Natural killer cell treated with Interleukin-12 subunit alpha and Interleukin-12 subunit beta and Interleukin-15 and Interleukin-18, amount 100 ng/mL, for 72 hours (primary cell): ENCODE data around the gene PDIA5. TPM values are rescaled to one million over a fixed set of nuclear protein-coding genes. Genes with fewer than 3 reads are reported as not detected.

Source experiments
- ATAC-seq, 2 donors: fragments of 150-1000 bp; cut with Tn5 transposase in 1 of 2; sonication (Bioruptor Pico), chemical (Tn5 transposase) in 1 of 2; 2 replicates each; pipeline ENCODE4 v1.10.0; 2021
- DNase-seq: peaks from one replicate; pipeline ENCODE4 v3.0.0; 2022; ENCODE audit warnings: low spot score
- H3K27ac Mint-ChIP-seq, 2 donors: 1 replicate in 1 of 2; 2 replicates in 1 of 2; pipeline ENCODE4 v1.8.0; 2022; ENCODE audit warnings: mixed read lengths in 2 of 2, mild to moderate bottlenecking in 1 of 2, moderate library complexity in 1 of 2
- H3K27me3 Mint-ChIP-seq, 2 donors: 1 replicate in 1 of 2; 2 replicates in 1 of 2; pipeline ENCODE4 v1.8.0; 2022; ENCODE audit warnings: mixed read lengths in 2 of 2
- H3K36me3 Mint-ChIP-seq: one replicate; pipeline ENCODE4 v1.8.0; 2022; ENCODE audit warnings: mixed read lengths
- H3K4me1 Mint-ChIP-seq, 2 donors: 1 replicate in 1 of 2; 2 replicates in 1 of 2; pipeline ENCODE4 v1.8.0; 2022; ENCODE audit warnings: low read depth in 2 of 2, mixed read lengths in 2 of 2, mild to moderate bottlenecking in 1 of 2
- H3K4me3 Mint-ChIP-seq: one replicate; pipeline ENCODE4 v1.8.0; 2022; ENCODE audit warnings: mixed read lengths
- H3K9me3 Mint-ChIP-seq: 2 replicates; pipeline ENCODE4 v1.8.0; 2022; ENCODE audit warnings: mixed read lengths
- total RNA-seq, 2 donors: library from RNA; stranded (reverse); gene quantifications; one replicate each; pipeline ENCODE4 v1.2.3, GENCODE V29; 2022

The PDIA5 gene
- total RNA-seq, 2 donors from 2014 or later = 10.3 to 33.3 TPM

GRCh38 chr3:123068601-123069381 is 2.0 kb downstream of the PDIA5 start:
- no peak for ATAC-seq
- Mint-ChIP-seq H3K4me1 (peaks cover 20 to 31% of the 10 kb centered on the region in 2 donors), H3K36me3 (no peaks in the 10 kb centered on the region), H3K4me3 (peak overlapping the region; percentile 85), H3K27ac (no peak overlapping the region), H3K9me3 (no peaks in the 10 kb centered on the region), H3K27me3 (peaks cover 20 to 23% of the 10 kb centered on the region in 2 donors)
- DNase-seq = no peak

- Mint-ChIP-seq H3K4me1 (peaks cover 10 to 25% of the 10 kb centered on the region in 2 donors), H3K9me3 (no peaks in the 10 kb centered on the region), H3K27ac (no peak overlapping the region), H3K36me3 (no peaks in the 10 kb centered on the region), H3K27me3 (peaks cover 11 to 22% of the 10 kb centered on the region in 2 donors), H3K4me3 (no peak overlapping the region)
- DNase-seq (no peak), ATAC-seq (no peak)
Measured at GRCh38 chr3:123070510-123070909, 3.7 kb downstream of the PDIA5 start.

GRCh38 chr3:123071146-123071545 is 4.3 kb downstream of the PDIA5 start:
- Mint-ChIP-seq H3K4me3 (no peak overlapping the region), H3K36me3 (no peaks in the 10 kb centered on the region), H3K4me1 (peaks cover 10 to 25% of the 10 kb centered on the region in 2 donors), H3K27ac (no peak overlapping the region), H3K9me3 (no peaks in the 10 kb centered on the region), H3K27me3 (peaks cover 11 to 21% of the 10 kb centered on the region in 2 donors)
- DNase-seq (no peak), ATAC-seq (no peak)

- Mint-ChIP-seq H3K4me3 (no peak overlapping the region), H3K36me3 (no peaks in the 10 kb centered on the region), H3K27me3 (peaks cover 11 to 19% of the 10 kb centered on the region in 2 donors), H3K9me3 (no peaks in the 10 kb centered on the region), H3K27ac (no peak overlapping the region), H3K4me1 (peaks cover 10 to 22% of the 10 kb centered on the region in 2 donors)
- no peak for DNase-seq
- ATAC-seq = no peak
Measured at GRCh38 chr3:123071581-123071980, 4.8 kb downstream of the PDIA5 start.

GRCh38 chr3:123072152-123072551 is 5.3 kb downstream of the PDIA5 start:
- Mint-ChIP-seq H3K4me1 (peaks cover 8 to 19% of the 10 kb centered on the region in 2 donors), H3K4me3 (no peak overlapping the region)

GRCh38 chr3:123072564-123072963 is 5.7 kb downstream of the PDIA5 start:
- no peak for DNase-seq
- H3K27me3 Mint-ChIP-seq = peaks cover 11 to 19% of the 10 kb centered on the region in 2 donors
- no peak for ATAC-seq
- H3K36me3 Mint-ChIP-seq = no peaks in the 10 kb centered on the region
- no peak overlapping the region for H3K4me3 Mint-ChIP-seq
- no peak overlapping the region for H3K27ac Mint-ChIP-seq
- no peaks in the 10 kb centered on the region for H3K9me3 Mint-ChIP-seq
- peaks cover 8 to 18% of the 10 kb centered on the region in 2 donors for H3K4me1 Mint-ChIP-seq

More at GRCh38 chr3:123072152-123072551, 5.3 kb downstream of the PDIA5 start:
- Mint-ChIP-seq H3K9me3 (no peaks in the 10 kb centered on the region), H3K27me3 (peaks cover 11 to 19% of the 10 kb centered on the region in 2 donors), H3K36me3 (no peaks in the 10 kb centered on the region), H3K27ac (no peak overlapping the region)
- DNase-seq (no peak), ATAC-seq (no peak)

DNA sequence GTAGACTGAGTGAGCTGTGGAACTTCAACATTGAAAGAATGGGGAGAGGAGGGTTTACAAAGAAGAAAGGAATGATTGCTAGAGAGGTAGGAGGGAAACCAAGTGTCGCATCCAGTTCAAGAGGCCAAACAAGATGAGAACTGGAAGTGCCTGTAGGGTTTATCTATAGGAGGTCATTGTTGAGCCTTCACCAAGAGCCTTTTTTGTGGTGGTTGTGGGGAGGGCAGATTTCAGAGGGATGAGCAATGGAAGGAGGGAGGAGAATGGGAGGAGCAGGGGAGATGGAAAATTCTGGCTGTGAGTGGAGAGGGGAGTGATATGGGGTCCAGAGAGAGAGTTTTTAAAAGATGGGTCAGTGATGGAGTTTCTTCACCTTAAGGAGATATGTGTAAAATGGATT is 8.5 kb downstream of the PDIA5 start:
- Mint-ChIP-seq H3K9me3 (no peaks in the 10 kb centered on the region), H3K4me3 (no peak overlapping the region), H3K27ac (no peak overlapping the region), H3K36me3 (no peaks in the 10 kb centered on the region), H3K27me3 (peaks cover 8 to 11% of the 10 kb centered on the region in 2 donors), H3K4me1 (peaks cover 2 to 11% of the 10 kb centered on the region in 2 donors)
- no peak for DNase-seq
- no peak for ATAC-seq

GRCh38 chr3:123076112-123076495 is 9.3 kb downstream of the PDIA5 start:
- Mint-ChIP-seq H3K4me3 (no peak overlapping the region), H3K4me1 (peaks cover 2 to 11% of the 10 kb centered on the region in 2 donors), H3K9me3 (no peaks in the 10 kb centered on the region), H3K27ac (no peak overlapping the region), H3K27me3 (peaks cover 8 to 11% of the 10 kb centered on the region in 2 donors), H3K36me3 (no peaks in the 10 kb centered on the region)
- no peak for DNase-seq
- no peak for ATAC-seq

GRCh38 chr3:123076496-123077418 is 9.9 kb downstream of the PDIA5 start:
- H3K27me3 Mint-ChIP-seq = peaks cover 6 to 10% of the 10 kb centered on the region in 2 donors
- H3K36me3 Mint-ChIP-seq = no peaks in the 10 kb centered on the region
- ATAC-seq = no peak

DNA sequence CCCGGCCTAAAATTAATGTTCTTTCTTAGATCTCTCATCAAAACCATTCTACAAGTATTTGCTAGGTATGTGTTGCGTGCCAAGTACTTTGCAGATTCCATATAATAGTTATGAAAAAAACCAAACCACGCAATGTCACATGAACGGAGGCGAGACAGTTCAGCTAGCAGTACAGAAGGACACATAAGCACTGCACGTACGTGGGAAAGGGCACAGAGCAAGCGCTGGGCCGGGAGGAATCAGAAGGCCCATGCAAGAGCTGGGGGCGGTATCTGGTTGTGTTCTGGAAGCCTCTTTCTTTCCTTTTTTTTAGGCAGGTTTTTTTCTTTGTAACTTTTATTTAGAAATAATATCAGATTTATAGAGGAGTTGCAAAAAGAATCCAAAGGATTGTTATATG is 11.3 kb downstream of the PDIA5 start:
- Mint-ChIP-seq H3K27me3 (peaks cover 0 to 7% of the 10 kb centered on the region in 2 donors), H3K9me3 (no peaks in the 10 kb centered on the region), H3K36me3 (no peaks in the 10 kb centered on the region), H3K27ac (no peak overlapping the region), H3K4me1 (peaks cover 7 to 11% of the 10 kb centered on the region in 2 donors), H3K4me3 (no peak overlapping the region)
- DNase-seq (no peak), ATAC-seq (no peak)

More at GRCh38 chr3:123076496-123077418, 9.9 kb downstream of the PDIA5 start:
- Mint-ChIP-seq H3K27ac (no peak overlapping the region), H3K4me3 (no peak overlapping the region), H3K4me1 (peaks cover 4 to 7% of the 10 kb centered on the region in 2 donors), H3K9me3 (no peaks in the 10 kb centered on the region)
- no peak for DNase-seq

DNA sequence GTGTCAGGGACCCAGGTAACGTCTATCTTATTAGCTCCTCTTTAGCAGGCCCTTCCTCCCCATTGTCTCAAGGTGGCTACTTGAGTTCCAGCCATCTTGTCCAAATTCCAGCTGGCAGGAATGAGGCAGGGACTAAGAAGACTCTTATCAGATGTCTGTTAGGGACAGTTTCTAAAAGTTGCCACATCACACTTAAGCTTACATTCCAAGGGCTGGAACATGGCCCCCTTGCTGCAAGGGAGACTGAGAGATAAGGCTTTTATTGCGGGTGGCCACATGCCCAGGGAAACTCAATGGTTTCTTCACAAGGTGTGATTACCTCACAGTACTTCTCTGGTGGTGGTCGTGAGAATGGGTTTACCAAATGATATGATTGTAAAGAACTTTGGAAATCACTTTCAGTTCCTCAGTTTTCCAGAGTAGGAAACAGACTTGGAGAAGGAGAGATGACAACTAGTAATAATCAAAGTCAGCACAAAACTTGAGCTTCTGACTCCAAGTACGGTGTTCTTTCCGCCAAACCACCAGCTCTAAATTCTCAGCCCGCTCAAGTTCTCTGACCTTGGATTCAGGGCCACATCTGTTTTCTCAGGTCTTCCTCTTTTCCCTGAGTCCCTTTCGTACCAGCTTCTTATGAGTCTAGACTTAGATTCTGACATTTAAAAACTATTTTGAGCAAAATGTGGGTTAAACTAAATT is 14.2 kb downstream of the PDIA5 start:
- Mint-ChIP-seq H3K4me1 (peaks cover 25 to 33% of the 10 kb centered on the region in 2 donors), H3K9me3 (no peaks in the 10 kb centered on the region), H3K36me3 (no peaks in the 10 kb centered on the region), H3K27ac (no peak overlapping the region), H3K27me3 (peaks cover 0 to 10% of the 10 kb centered on the region in 2 donors), H3K4me3 (no peak overlapping the region)
- ATAC-seq (no peak), DNase-seq (no peak)

- H3K27me3 Mint-ChIP-seq = peaks cover 0 to 10% of the 10 kb centered on the region in 2 donors
- peak overlapping the region in 1 of 2 donors; percentile 54 for H3K27ac Mint-ChIP-seq
- no peak overlapping the region for H3K4me3 Mint-ChIP-seq
- ATAC-seq = no peak
- no peaks in the 10 kb centered on the region for H3K9me3 Mint-ChIP-seq
- no peaks in the 10 kb centered on the region for H3K36me3 Mint-ChIP-seq
- DNase-seq = no peak
- peaks cover 25 to 33% of the 10 kb centered on the region in 2 donors for H3K4me1 Mint-ChIP-seq
Measured at GRCh38 chr3:123081718-123082369, 15.0 kb downstream of the PDIA5 start.
